Raji (cell line): ENCODE data around the gene HLA-DQA2.

Source experiments
- POLR2A ChIP-seq: IDR thresholded peaks from 2 replicates; pipeline ENCODE4 v1.6.1; 2011; ENCODE audit warnings: low read depth, low read length, control low read depth; ENCODE audit not compliant: insufficient read depth

Gene HLA-DQA2

GRCh38 chr6:32741031-32741960 lies at the start of gene HLA-DQA2:
HLA-DQA2 (plus strand) TSS chr6:32741391; CDS start chr6:32741444, 53 bp downstream.
- TF ChIP-seq POLR2A = no peak

GRCh38 chr6:32692019-32692418 lies 49.2 kb upstream of the HLA-DQA2 start:
- no peak for TF ChIP-seq POLR2A

- no peak for TF ChIP-seq POLR2A
These were observed 44.2 kb upstream of the HLA-DQA2 start for GRCh38 chr6:32697031-32697430.

- no peak for TF ChIP-seq POLR2A
These were observed 40.7 kb upstream of the HLA-DQA2 start for GRCh38 chr6:32700391-32701040.

- TF ChIP-seq POLR2A = no peak
These were observed 37.8 kb upstream of the HLA-DQA2 start for GRCh38 chr6:32703347-32703746.

GRCh38 chr6:32709625-32710024 lies 31.6 kb upstream of the HLA-DQA2 start:
- no peak for TF ChIP-seq POLR2A

GRCh38 chr6:32713241-32713640 lies 27.9 kb upstream of the HLA-DQA2 start:
- TF ChIP-seq POLR2A = no peak

- no peak for TF ChIP-seq POLR2A
These were observed 24.8 kb upstream of the HLA-DQA2 start for GRCh38 chr6:32716396-32716795.

- no peak for TF ChIP-seq POLR2A
These were observed 22.3 kb upstream of the HLA-DQA2 start for GRCh38 chr6:32718879-32719278.

GRCh38 chr6:32738126-32738525 lies 3.1 kb upstream of the HLA-DQA2 start:
- TF ChIP-seq POLR2A = no peak

GRCh38 chr6:32742374-32742773 lies 1.2 kb downstream of the HLA-DQA2 start:
- TF ChIP-seq POLR2A = no peak

- TF ChIP-seq POLR2A = no peak
These were observed 3.6 kb downstream of the HLA-DQA2 start for GRCh38 chr6:32744776-32745175.

- TF ChIP-seq POLR2A = no peak
These were observed 11.4 kb downstream of the HLA-DQA2 start for GRCh38 chr6:32752580-32752979.

- TF ChIP-seq POLR2A = no peak
These were observed 18.5 kb downstream of the HLA-DQA2 start for GRCh38 chr6:32759669-32760068.

GRCh38 chr6:32761072-32761471 lies 19.9 kb downstream of the HLA-DQA2 start:
- no peak for TF ChIP-seq POLR2A

GRCh38 chr6:32761548-32761947 lies 20.4 kb downstream of the HLA-DQA2 start:
- TF ChIP-seq POLR2A = no peak
